Colonic mucosa (tissue), 4 donors: ENCODE data around the gene MCTP2. TPM values are rescaled to one million over a fixed set of nuclear protein-coding genes. Genes with fewer than 3 reads are reported as not detected.

Experiments used
- DNase-seq: peaks from one replicate; pipeline ENCODE4 v3.0.0-alpha.2; 2020
- H3K27ac ChIP-seq: fragments of 200-600 bp; one replicate; pipeline ENCODE4 v1.8.0; 2021
- H3K27me3 ChIP-seq: fragments of 200-600 bp; one replicate; pipeline ENCODE4 v1.8.0; 2021
- H3K36me3 ChIP-seq: fragments of 200-600 bp; one replicate; pipeline ENCODE4 v1.8.0; 2021
- H3K4me1 ChIP-seq: fragments of 200-600 bp; one replicate; pipeline ENCODE4 v1.8.0; 2021; ENCODE audit warnings: mild to moderate bottlenecking
- H3K4me3 ChIP-seq: fragments of 200-600 bp; one replicate; pipeline ENCODE4 v1.8.0; 2021
- H3K9ac ChIP-seq, 2 donors: one replicate each; pipeline ENCODE4 v1.7.0; 2013; ENCODE audit warnings: control low read depth in 2 of 2, low read depth in 2 of 2, low read length in 2 of 2
- H3K9me3 ChIP-seq: fragments of 200-600 bp; one replicate; pipeline ENCODE4 v1.8.0; 2021
- CTCF ChIP-seq: fragments of 200-600 bp; IDR thresholded peaks from one replicate; pipeline ENCODE4 v1.8.0; 2022; ENCODE audit warnings: antibody characterized with exemption, mild to moderate bottlenecking
- intact Hi-C: fragments of 100-400 bp; cut with DNase I; formaldehyde crosslinking; loops from one replicate; pipeline ENCODE4 v1.14.1; 2022
- total RNA-seq, 2 donors: library from RNA; stranded (reverse); fragmentation: NEBNext Ultra II Directional in 1 of 2; extraction: Animal tissue kit (Norgen Biotek cat#: 25700) in 1 of 2; gene quantifications; one replicate each; pipeline ENCODE4 v1.2.1, GENCODE V29; 2021
- donor health status: healthy.
- donor health status: DM: no; HTN: no; CAD: no.
- donor health status: DM: no; HTN: no; CAD: no.

The MCTP2 gene
- total RNA-seq, 2 donors from 2014 or later = 56.4 to 88.3 TPM

- Histone ChIP-seq H3K27ac (no peak overlapping the region), H3K4me3 (no peak overlapping the region), H3K9ac (no peak overlapping the region), H3K9me3 (no peaks in the 10 kb centered on the region), H3K4me1 (no peaks in the 10 kb centered on the region), H3K36me3 (no peaks in the 10 kb centered on the region), H3K27me3 (no peaks in the 10 kb centered on the region)
- TF ChIP-seq CTCF = no peak
- intact Hi-C loops = no loop called here
- DNase-seq = no peak
Observed at GRCh38 chr15:94403331-94403730, 172.0 kb downstream of the MCTP2 start.

- TF ChIP-seq CTCF = no peak
- H3K4me3 ChIP-seq = no peak overlapping the region
- H3K27me3 ChIP-seq = no peaks in the 10 kb centered on the region
- H3K27ac ChIP-seq = no peak overlapping the region
- intact Hi-C loops = no loop called here
- no peaks in the 10 kb centered on the region for H3K36me3 ChIP-seq
- DNase-seq = no peak
- no peak overlapping the region for H3K9ac ChIP-seq
- no peaks in the 10 kb centered on the region for H3K9me3 ChIP-seq
- H3K4me1 ChIP-seq = no peaks in the 10 kb centered on the region
Observed at GRCh38 chr15:94404733-94405283, 173.4 kb downstream of the MCTP2 start.

- DNase-seq = no peak
- Histone ChIP-seq H3K27ac (no peak overlapping the region), H3K4me3 (no peak overlapping the region), H3K4me1 (no peaks in the 10 kb centered on the region), H3K36me3 (no peaks in the 10 kb centered on the region), H3K9me3 (no peaks in the 10 kb centered on the region), H3K9ac (no peak overlapping the region), H3K27me3 (no peaks in the 10 kb centered on the region)
- intact Hi-C loops = loop anchor here (10.0 kb wide), 2 partner anchors 174 to 264 kb away; no protein-coding TSS in a partner anchor
- TF ChIP-seq CTCF = no peak
Observed at GRCh38 chr15:94411285-94411684, 179.9 kb downstream of the MCTP2 start.

- H3K9me3 ChIP-seq = no peaks in the 10 kb centered on the region
- DNase-seq = no peak
- no peak overlapping the region for H3K4me3 ChIP-seq
- H3K9ac ChIP-seq = no peak overlapping the region
- H3K4me1 ChIP-seq = no peaks in the 10 kb centered on the region
- H3K27me3 ChIP-seq = no peaks in the 10 kb centered on the region
- no peak for TF ChIP-seq CTCF
- H3K27ac ChIP-seq = no peak overlapping the region
- intact Hi-C loops = loop anchor here (10.0 kb wide), 2 partner anchors 173 to 263 kb away; no protein-coding TSS in a partner anchor
- H3K36me3 ChIP-seq = no peaks in the 10 kb centered on the region
Observed at GRCh38 chr15:94411846-94412245, 180.5 kb downstream of the MCTP2 start.

- no peak overlapping the region for H3K27ac ChIP-seq
- peak; percentile 34 for TF ChIP-seq CTCF
- no peaks in the 10 kb centered on the region for H3K36me3 ChIP-seq
- peak; percentile 47 for DNase-seq
- H3K9ac ChIP-seq = no peak overlapping the region
- no peaks in the 10 kb centered on the region for H3K27me3 ChIP-seq
- no peak overlapping the region for H3K4me3 ChIP-seq
- H3K9me3 ChIP-seq = no peaks in the 10 kb centered on the region
- H3K4me1 ChIP-seq = no peaks in the 10 kb centered on the region
- intact Hi-C loops = loop anchor here (10.0 kb wide), 2 partner anchors 172 to 262 kb away; no protein-coding TSS in a partner anchor
Observed at GRCh38 chr15:94412979-94413746, 181.8 kb downstream of the MCTP2 start.
